ENCODE data around the gene TRAF3.

The TRAF3 gene

DNA sequence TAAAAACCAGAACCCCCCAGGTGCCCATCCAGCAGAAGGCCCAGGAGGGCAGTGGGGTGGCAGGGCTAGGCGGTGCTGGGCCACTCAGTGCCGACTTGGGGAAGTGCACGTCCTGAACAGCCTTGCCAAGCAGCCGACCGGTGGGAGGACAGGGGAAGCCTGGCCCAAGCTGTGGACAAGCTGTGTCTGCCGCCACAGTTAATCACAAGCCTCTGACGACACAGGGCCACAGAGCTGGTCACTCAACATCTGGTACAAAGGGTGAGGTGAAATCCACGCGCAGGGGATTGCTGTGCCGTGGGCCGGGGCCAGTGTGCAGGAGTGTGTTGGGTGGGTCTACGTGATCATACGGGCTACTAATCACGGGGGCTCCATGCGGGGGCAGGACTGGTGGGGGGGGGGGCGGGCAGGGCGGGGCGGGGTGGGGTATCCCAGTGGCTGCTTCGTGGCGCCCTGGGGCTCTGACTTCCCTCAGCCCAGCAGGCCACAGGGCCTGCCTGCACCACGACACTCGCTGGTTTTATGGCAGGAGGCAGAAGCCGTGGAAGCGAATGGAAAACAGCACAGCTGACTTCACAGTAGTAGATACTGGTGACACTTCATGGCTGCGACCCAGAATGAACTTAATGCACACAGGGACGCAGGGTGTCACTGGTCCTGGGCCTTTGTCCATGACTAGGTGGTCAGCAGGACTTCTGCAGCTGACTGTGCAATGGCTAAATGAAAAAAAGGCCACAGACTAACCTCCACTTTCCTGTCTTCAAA lies 155.4 kb downstream of the TRAF3 start:
- H3K4me3 ChIP-seq (ENCODE audit: low read length): no peak overlapping the region
- no peak for TF ChIP-seq ZNF274 (IDR thresholded peaks at IDR 0.05; ENCODE audit: low read depth, low read length)

DNA sequence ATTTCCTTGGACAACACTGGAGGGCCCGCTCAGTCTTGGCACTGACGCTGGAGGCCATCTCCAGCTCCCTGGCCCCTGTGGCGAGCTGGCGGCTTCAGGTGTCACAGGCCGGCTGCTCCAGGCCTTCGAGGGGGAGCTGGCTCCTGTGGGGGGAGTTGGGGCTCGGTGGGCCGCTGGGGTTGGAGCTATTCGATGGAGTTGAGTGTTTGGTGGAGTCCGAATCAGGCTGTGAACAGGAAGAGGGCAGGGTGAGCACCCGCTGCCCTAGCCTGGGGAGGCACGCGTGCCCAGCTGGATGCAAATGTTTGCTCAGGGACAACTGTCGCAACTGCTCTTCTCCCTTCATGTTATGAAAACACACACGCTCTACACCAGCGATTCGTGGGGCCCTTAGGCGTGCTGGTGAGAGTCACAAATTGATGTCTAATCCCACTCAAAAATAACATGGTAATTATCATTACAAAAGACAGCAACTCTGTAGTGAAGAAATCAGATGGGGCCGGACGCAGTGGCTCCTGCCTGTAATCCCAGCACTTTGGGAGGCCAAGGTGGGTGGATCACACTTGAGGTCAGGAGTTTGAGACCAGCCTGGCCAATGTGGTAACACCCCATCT lies 156.5 kb downstream of the TRAF3 start:
- H3K4me3 ChIP-seq (ENCODE audit: low read length): no peak overlapping the region
- no peak for TF ChIP-seq ZNF274 (IDR thresholded peaks at IDR 0.05; ENCODE audit: low read depth, low read length)

DNA sequence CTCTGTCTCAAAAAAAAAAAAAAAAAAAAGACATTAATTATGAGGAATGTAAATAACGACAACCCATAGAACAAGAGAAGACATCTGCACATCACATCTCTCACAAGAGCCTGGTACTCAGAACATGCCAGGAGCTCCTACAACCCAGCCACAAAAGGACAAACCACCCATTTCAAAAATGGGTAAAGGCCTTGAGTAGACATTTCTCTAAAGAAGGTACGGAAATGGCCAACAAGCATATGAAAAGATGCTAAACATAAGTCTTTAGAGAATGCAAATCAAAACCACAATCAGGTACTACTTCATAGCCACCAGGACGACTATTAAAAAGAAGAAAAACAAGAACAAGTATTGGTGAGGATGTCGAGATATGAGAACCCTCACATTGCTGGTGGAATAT lies 158.5 kb downstream of the TRAF3 start:
- TF ChIP-seq ZNF274 (IDR thresholded peaks at IDR 0.05; ENCODE audit: low read depth, low read length): no peak
- H3K4me3 ChIP-seq (ENCODE audit: low read length): no peak overlapping the region

DNA sequence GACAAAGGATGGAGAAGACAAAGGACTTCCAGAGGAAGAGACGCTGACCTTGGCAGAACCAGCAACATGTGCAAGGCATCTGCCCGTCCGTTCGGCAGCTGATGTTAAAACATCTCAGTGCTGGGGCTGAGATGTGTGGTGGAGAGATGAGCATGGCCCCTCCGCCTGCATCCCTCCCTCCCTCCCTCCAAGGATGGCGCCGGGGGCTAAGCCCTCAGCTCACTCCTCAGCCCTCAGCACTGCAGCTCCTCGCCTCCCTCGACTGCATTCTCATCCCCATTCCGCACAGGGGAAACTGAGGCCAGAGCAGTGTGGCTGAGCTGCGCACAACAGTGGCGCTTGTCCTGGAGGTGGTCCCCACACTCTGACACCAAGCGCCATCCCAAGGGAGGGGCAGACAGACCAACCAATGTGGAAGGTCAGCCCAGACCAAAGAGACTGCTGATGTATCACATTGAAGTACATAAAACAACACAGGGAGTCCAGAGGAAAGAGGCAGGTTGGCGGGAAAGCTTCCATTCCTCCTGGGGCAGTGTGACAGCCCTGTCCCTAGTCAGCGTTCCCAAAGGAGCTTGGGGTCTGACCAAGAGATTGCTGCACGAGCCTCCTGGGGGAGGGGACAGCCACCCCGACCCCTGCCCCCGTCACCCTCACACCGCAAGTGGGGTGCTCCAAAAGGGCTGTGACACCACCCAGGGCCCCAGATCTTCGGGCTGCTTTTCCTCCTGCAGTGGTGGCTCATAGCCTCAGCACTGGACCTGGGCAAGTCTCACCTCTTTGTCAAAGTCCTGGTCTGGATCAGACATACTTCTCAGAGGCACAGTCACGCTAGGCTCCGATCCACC lies 160.3 kb downstream of the TRAF3 start:
- H3K4me3 ChIP-seq (ENCODE audit: low read length): no peak overlapping the region
- no peak for TF ChIP-seq ZNF274 (IDR thresholded peaks at IDR 0.05; ENCODE audit: low read depth, low read length)

DNA sequence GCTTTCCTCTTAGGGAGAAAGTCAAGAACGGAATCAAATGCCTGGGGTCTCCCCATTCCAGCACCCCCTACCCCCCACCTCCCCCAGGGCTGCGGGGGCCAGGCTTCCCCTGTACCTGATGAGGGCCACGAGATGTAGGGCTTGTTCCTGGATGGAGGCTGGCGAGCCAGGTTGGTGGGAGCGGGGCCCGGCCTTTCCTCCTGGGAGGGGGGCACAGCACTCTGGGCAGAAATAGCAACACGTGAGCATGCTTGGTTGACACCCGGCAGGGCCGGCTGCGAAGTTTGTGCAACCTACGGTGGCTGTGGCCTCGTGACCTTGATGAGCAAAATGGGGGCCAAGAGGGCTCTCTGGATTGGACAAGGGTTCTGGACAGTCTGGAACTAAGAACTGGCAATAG lies 160.9 kb downstream of the TRAF3 start:
- no peak for TF ChIP-seq ZNF274 (IDR thresholded peaks at IDR 0.05; ENCODE audit: low read depth, low read length)

DNA sequence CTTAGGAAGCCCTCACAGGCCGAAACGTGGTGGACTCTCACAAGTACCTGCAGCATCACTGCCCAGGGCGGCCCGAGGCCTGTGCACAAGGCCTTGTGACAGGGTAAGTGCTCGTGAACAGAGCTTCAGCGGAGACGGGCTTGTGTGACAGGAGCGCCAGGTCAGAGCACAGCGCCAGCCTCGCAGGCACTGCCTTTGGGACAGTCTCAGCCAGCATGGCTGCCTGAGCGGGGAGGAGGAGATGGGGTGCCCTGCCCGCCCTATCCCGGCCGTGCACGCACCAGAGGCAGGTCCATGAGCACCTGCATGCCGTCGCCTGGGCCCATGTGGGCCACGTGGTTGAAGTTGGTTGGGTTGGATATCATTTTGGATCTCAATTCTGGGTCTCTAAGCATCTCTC lies 162.1 kb downstream of the TRAF3 start:
- no peak for TF ChIP-seq ZNF274 (IDR thresholded peaks at IDR 0.05; ENCODE audit: low read depth, low read length)

More for the DNA sequence above, 160.9 kb downstream of the TRAF3 start:
- no peak overlapping the region for H3K4me3 ChIP-seq (ENCODE audit: low read length)

DNA sequence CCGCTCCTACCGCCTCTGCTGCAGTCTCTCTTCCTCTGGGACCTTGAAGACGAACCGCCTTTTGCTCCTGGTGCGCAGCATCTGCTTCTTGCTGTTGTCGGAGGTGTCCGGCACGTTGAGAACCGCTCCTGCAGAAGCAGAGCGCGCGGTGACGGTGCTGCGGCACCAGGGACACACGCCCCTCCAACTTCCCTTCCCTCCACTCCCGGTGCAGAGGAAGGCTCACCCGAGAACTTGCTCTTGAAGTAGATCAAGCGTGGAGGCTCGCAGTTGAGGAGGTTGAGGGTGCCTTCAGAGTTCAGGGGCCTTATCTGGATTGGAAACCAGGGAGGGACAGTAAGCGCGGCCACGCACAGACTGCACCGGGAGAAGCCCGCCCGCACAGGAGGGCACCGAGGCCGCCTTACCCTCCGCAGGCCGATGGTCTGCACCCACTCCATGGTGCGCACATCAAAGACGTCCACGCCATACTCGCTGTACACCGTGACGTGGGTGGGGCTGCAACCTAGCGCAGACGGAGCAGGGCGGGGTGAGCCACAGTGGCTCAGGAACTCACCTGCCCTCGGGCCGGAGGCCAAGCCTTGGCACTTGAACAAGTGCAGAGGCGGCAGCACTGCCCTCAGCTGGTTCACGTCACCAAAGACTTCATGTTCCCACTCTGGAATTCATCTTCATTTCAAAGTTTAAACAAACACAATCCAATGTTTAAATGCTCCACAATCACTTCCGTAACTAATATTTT lies 162.7 kb downstream of the TRAF3 start:
- no peak for TF ChIP-seq ZNF274 (IDR thresholded peaks at IDR 0.05; ENCODE audit: low read depth, low read length)
- no peak overlapping the region for H3K4me3 ChIP-seq (ENCODE audit: low read length)

More for the DNA sequence above, 162.1 kb downstream of the TRAF3 start:
- H3K4me3 ChIP-seq (ENCODE audit: low read length): no peak overlapping the region

DNA sequence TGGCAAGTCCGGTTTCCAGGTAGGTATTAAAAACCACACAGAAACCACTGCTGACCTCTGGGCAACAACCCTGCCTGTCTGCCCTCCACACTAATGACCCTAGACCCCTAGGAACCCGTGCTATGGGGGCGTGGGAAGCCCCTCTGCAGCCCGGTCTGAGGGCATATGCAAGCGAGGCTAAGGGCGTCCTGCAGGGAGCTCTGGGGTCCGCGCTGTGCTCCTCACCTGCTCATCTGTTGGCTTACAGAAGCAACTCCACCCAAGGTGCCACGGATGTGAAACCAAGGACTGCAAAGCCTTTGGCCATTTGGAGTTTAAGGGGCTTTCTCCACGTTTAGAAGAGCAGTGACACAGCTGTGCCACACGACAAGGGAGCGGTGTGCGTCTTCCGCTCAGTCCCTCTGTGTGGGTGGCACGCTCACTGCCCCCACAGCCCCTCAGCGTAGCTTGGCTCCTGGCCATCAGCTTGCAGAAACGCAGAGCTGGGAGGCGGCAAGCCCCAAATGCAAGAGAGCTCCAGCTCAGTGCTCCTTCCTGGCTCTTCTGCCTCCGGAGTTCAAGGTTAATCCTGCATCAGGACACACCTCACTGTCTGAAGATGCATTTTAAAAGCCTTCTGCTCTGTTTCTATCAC lies 163.6 kb downstream of the TRAF3 start:
- no peak for TF ChIP-seq ZNF274 (IDR thresholded peaks at IDR 0.05; ENCODE audit: low read depth, low read length)

DNA sequence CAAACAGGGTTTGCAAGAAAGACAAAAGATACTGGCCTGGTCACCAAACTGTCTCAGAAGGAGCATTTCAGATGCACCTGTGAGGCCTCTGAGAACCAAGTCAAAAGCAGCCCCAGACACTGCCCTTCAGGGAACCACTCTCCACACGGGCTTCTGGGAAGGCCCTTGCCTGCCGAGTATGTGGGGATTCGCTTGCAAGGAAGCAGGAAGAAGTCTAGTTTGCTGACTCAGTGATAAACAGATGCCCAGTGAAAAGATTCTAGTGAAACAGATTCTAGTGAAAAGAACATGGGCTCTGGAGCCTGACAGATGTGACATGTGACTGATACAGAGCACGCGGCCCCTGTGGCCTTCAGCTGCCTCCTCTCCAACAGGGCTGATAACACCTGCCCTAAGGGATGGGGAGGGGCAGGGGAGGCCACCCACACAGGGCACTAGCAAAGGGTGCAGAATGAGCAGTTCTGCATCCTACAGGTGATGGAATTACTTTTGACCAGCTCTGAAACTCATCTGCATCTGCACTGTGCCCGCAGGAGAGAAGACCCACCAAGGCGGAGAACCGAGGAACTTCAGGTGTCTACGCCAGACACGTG lies 164.3 kb downstream of the TRAF3 start:
- no peak overlapping the region for H3K4me3 ChIP-seq (ENCODE audit: low read length)

More for the DNA sequence above, 163.6 kb downstream of the TRAF3 start:
- no peak overlapping the region for H3K4me3 ChIP-seq (ENCODE audit: low read length)

DNA sequence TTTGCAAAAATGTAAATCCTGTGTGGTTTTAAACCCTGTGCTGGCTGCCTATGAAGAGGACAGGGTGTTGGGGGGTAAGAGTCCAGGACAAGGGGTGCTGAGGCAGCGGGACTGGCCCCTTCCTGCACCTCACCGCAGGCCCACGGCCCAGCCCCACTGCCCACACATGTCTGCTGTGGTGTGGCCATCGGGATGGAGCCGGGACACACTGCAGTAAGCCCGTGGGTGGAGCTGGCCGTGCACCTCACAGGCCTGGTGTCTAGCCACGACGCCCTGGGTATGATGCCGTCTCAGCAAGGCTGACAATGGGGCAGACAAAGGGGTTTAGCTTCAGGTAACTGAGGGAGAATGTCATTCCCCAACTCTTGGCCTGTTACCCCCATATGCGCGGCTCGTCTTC lies 164.8 kb downstream of the TRAF3 start:
- H3K4me3 ChIP-seq (ENCODE audit: low read length): no peak overlapping the region
- no peak for TF ChIP-seq ZNF274 (IDR thresholded peaks at IDR 0.05; ENCODE audit: low read depth, low read length)

More for the DNA sequence above, 164.3 kb downstream of the TRAF3 start:
- no peak for TF ChIP-seq ZNF274 (IDR thresholded peaks at IDR 0.05; ENCODE audit: low read depth, low read length)

DNA sequence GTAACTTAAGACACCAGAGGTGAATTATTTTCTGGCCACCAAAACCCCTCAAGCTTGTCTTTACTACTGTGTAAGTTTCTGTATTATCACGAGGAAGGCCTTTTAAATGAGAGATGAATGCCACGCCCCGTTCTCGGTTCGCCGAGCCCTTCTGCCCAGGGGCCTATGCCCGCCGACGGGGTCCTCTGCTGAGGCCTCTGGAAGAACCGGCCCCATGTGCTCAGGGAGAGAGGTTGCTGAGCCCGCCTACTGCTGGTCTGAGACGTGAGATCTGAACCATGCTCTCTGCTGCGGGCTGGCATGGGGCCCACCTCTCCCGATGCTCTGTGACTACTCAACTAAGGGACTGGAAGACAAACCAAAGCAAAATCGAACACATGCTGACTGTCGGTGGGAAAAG lies 166.2 kb downstream of the TRAF3 start:
- no peak overlapping the region for H3K4me3 ChIP-seq (ENCODE audit: low read length)
- no peak for TF ChIP-seq ZNF274 (IDR thresholded peaks at IDR 0.05; ENCODE audit: low read depth, low read length)

DNA sequence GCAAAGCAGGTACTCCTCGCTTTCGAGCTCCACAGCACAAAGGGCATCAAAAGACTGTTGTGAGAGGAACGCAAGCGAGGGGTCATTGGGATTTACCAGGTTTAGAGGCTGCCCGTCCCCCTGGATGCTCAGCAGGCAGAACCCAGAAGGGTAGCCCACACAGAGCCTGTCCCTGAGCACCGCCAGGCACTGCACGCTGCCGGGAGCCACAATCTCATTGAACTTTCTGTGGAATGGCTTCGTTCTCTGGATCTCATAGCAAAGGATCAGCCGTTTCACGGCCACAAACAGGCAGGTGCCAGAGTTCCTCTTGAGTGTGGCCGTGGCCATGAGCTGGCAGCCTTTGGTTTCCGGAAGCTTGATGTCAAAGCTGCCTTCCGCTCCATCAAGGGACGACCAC lies 166.7 kb downstream of the TRAF3 start:
- H3K4me3 ChIP-seq (ENCODE audit: low read length): no peak overlapping the region
- no peak for TF ChIP-seq ZNF274 (IDR thresholded peaks at IDR 0.05; ENCODE audit: low read depth, low read length)

Data from GM08714 (cell line).